SU-DHL-6 (cell line): ENCODE data around the gene OR13D1.

Experiments used
- CTCF ChIP-seq: fragments of 200-600 bp; sonication (generic); IDR thresholded peaks from one replicate; pipeline ENCODE4 v1.5.1; 2017; ENCODE audit warnings: antibody characterized with exemption, mild to moderate bottlenecking, low read length, moderate library complexity; ENCODE audit not compliant: insufficient read depth, poor library complexity, severe bottlenecking
- EZH2phosphoT487 ChIP-seq: fragments of 200-600 bp; sonication (generic), shearing (Covaris generic); conservative IDR thresholded peaks from 2 replicates; pipeline ENCODE4 v1.6.1; 2018; ENCODE audit warnings: mild to moderate bottlenecking, antibody characterized with exemption, low read length, moderate library complexity, mixed read lengths

DNA sequence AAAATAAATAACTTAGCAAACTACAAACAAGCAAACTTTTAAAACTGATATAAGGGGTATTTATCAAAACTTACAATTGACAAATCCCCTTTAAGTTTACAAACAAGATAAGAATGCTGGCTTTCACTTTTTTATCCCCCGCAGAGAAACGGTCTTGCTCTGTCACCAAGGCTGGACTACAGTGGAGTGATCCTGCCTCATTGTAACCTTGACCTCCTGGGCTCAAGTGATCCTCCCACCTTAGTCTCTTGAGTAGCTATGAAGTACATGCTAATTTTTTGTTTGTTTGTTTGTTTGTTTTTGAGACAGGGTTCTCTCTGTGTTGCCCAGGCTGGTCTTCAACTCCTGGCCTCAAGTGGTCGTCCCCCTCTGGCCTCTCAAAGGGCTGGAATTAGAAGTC is 44.1 kb downstream of the OR13D1 start:
- TF ChIP-seq CTCF (no peak), EZH2phosphoT487 (no peak)
